ENCODE data around the gene CD151. TPM values are rescaled to one million over a fixed set of nuclear protein-coding genes. Genes with fewer than 3 reads are reported as not detected.

The CD151 gene
- total and polyA plus RNA-seq, 7 donors: 84.4 to 436 (median 248) TPM

- WGBS, 2 donors: 44 to 79% methylated on average over 41 of the region's 41 CpGs
- TF ChIP-seq CTCF (IDR thresholded peaks at IDR 0.05) (no peak), EP300 (IDR thresholded peaks at IDR 0.05) (no peak), POLR2AphosphoS5 (IDR thresholded peaks at IDR 0.05) (no peak), POLR2A (IDR thresholded peaks at IDR 0.05) (no peak)
- intact Hi-C loops (cut with DNase I): no loop called here
Observed at GRCh38 chr11:865462-866430, 33.0 kb downstream of the CD151 start.

GRCh38 chr11:866481-866880, 33.7 kb downstream of the CD151 start:
- Histone ChIP-seq H3K36me3 (peaks cover 0 to 53% (median 12%) of the 10 kb centered on the region in 4 donors), H3K4me1 (peaks cover 0 to 8% (median 4%) of the 10 kb centered on the region in 4 donors), H3K27me3 (no peaks in the 10 kb centered on the region), H3K4me3 (no peak overlapping the region), H3K9me3 (no peaks in the 10 kb centered on the region), H3K27ac (no peak overlapping the region)
- TF ChIP-seq POLR2A (IDR thresholded peaks at IDR 0.05): no peak
- TF ChIP-seq POLR2AphosphoS5 (IDR thresholded peaks at IDR 0.05): peak in 1 of 4 donors; percentile 5
- intact Hi-C loops (cut with DNase I): no loop called here
- WGBS, 2 donors: 86 to 92% methylated on average over 14 of the region's 14 CpGs
- DNase-seq: no peak

More at GRCh38 chr11:865462-866430, 33.0 kb downstream of the CD151 start:
- Histone ChIP-seq H3K4me1 (peaks cover 0 to 9% (median 4%) of the 10 kb centered on the region in 4 donors), H3K27ac (no peak overlapping the region), H3K4me3 (no peak overlapping the region), H3K36me3 (peaks cover 0 to 53% (median 12%) of the 10 kb centered on the region in 4 donors), H3K9me3 (no peaks in the 10 kb centered on the region), H3K27me3 (no peaks in the 10 kb centered on the region)
- no peak for DNase-seq

GRCh38 chr11:867856-868358, 35.2 kb downstream of the CD151 start:
- intact Hi-C loops (cut with DNase I): no loop called here
- Histone ChIP-seq H3K4me1 (no peaks in the 10 kb centered on the region), H3K27ac (no peak overlapping the region), H3K9me3 (no peaks in the 10 kb centered on the region), H3K27me3 (no peaks in the 10 kb centered on the region), H3K4me3 (no peak overlapping the region), H3K36me3 (peaks cover 0 to 49% (median 12%) of the 10 kb centered on the region in 4 donors)
- WGBS, 2 donors: 90 to 91% methylated on average over 8 of the region's 8 CpGs
- DNase-seq: no peak
- TF ChIP-seq CTCF (IDR thresholded peaks at IDR 0.05) (no peak), EP300 (IDR thresholded peaks at IDR 0.05) (no peak), POLR2AphosphoS5 (IDR thresholded peaks at IDR 0.05) (no peak), POLR2A (IDR thresholded peaks at IDR 0.05) (no peak)

- no peak for DNase-seq
- TF ChIP-seq POLR2A (IDR thresholded peaks at IDR 0.05): no peak
- no peak for TF ChIP-seq POLR2AphosphoS5 (IDR thresholded peaks at IDR 0.05)
- TF ChIP-seq EP300 (IDR thresholded peaks at IDR 0.05): no peak
- TF ChIP-seq CTCF (IDR thresholded peaks at IDR 0.05): no peak
- 93% methylated on average over 17 of the region's 17 CpGs for WGBS, 2 donors
- no peak overlapping the region for H3K27ac ChIP-seq
- peaks cover 0 to 46% (median 12%) of the 10 kb centered on the region in 4 donors for H3K36me3 ChIP-seq
- H3K9me3 ChIP-seq: no peaks in the 10 kb centered on the region
- H3K27me3 ChIP-seq: no peaks in the 10 kb centered on the region
- intact Hi-C loops (cut with DNase I): no loop called here
- no peaks in the 10 kb centered on the region for H3K4me1 ChIP-seq
- no peak overlapping the region for H3K4me3 ChIP-seq
Observed at GRCh38 chr11:868394-868793, 35.6 kb downstream of the CD151 start.

- intact Hi-C loops (cut with DNase I): no loop called here
- TF ChIP-seq POLR2AphosphoS5 (IDR thresholded peaks at IDR 0.05) (peak in 1 of 4 donors; percentile 13), POLR2A (IDR thresholded peaks at IDR 0.05) (no peak)
- Histone ChIP-seq H3K27me3 (no peaks in the 10 kb centered on the region), H3K4me1 (no peaks in the 10 kb centered on the region), H3K4me3 (no peak overlapping the region), H3K27ac (no peak overlapping the region), H3K9me3 (no peaks in the 10 kb centered on the region), H3K36me3 (peaks cover 0 to 42% (median 12%) of the 10 kb centered on the region in 4 donors)
- no peak for DNase-seq
- WGBS, 2 donors: 89 to 94% methylated on average over 12 of the region's 12 CpGs
Observed at GRCh38 chr11:868802-869201, 36.0 kb downstream of the CD151 start.

Data from sigmoid colon (tissue), 7 donors.